Measurements from ENCODE around the gene PHF21A.

The PHF21A gene

GRCh38 chr11:46051102-46051501, 70.2 kb downstream of the PHF21A start:
- no peak overlapping the region for H3K4me3 ChIP-seq (ENCODE audit: low read depth, low read length)
- TF ChIP-seq, protein P1, sequence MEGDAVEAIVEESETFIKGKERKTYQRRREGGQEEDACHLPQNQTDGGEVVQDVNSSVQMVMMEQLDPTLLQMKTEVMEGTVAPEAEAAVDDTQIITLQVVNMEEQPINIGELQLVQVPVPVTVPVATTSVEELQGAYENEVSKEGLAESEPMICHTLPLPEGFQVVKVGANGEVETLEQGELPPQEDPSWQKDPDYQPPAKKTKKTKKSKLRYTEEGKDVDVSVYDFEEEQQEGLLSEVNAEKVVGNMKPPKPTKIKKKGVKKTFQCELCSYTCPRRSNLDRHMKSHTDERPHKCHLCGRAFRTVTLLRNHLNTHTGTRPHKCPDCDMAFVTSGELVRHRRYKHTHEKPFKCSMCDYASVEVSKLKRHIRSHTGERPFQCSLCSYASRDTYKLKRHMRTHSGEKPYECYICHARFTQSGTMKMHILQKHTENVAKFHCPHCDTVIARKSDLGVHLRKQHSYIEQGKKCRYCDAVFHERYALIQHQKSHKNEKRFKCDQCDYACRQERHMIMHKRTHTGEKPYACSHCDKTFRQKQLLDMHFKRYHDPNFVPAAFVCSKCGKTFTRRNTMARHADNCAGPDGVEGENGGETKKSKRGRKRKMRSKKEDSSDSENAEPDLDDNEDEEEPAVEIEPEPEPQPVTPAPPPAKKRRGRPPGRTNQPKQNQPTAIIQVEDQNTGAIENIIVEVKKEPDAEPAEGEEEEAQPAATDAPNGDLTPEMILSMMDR (conservative IDR thresholded peaks at IDR 0.05; ENCODE audit: low read depth, low read length) = no peak
- no peak for DNase-seq (ENCODE audit: low read depth)

DNA sequence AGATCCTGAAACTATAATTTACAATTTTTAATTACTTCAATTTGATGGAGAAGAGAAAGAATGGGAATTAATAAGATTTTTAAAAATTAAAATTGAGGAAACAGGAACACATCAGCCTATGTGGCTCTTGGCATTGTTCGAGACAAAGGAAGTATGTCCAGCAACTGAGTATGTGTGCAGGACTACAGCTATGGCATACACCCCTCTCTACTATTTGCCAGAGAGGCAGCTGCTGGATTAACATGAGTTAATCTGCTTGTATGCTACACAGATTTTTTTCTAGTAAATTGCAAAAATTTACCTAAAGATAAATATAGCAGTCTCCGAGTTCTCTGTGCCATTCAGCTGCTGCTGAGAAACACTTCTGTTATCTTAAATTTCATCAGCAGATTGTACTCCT, 70.6 kb downstream of the PHF21A start:
- TF ChIP-seq, protein P1 (conservative IDR thresholded peaks at IDR 0.05; ENCODE audit: low read depth, low read length) = no peak
- no peak overlapping the region for H3K4me3 ChIP-seq (ENCODE audit: low read depth, low read length)
- no peak for DNase-seq (ENCODE audit: low read depth)

GRCh38 chr11:46050003-46050461, 71.2 kb downstream of the PHF21A start:
- peak; percentile 93 for DNase-seq (ENCODE audit: low read depth)
- no peak overlapping the region for H3K4me3 ChIP-seq (ENCODE audit: low read depth, low read length)
- TF ChIP-seq, protein P1 (conservative IDR thresholded peaks at IDR 0.05; ENCODE audit: low read depth, low read length) = no peak

- no peak overlapping the region for H3K4me3 ChIP-seq (ENCODE audit: low read depth, low read length)
- DNase-seq (ENCODE audit: low read depth) = no peak
- TF ChIP-seq, protein P1 (conservative IDR thresholded peaks at IDR 0.05; ENCODE audit: low read depth, low read length) = no peak
Measured at GRCh38 chr11:46049325-46049897, 71.8 kb downstream of the PHF21A start.

DNA sequence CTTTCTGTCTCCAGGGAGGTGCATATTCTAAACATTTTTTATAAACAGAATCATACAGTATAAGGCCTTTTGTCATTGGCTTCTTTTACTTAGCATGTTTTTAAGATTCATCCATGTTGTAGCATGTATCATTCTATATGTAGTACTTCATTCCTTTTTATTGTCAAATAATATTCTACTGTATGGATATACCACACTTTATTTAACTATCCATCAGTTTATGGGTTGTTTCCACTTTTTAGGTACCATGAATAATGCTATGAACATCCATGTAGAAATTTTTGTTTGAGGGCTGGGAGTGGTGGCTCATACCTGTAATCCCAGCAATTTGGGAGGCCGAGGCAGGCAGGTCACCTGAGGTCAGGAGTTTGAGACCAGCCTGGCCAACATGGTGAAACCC, 73.1 kb downstream of the PHF21A start:
- TF ChIP-seq, protein P1 (conservative IDR thresholded peaks at IDR 0.05; ENCODE audit: low read depth, low read length) = no peak
- DNase-seq (ENCODE audit: low read depth) = no peak
- H3K4me3 ChIP-seq (ENCODE audit: low read depth, low read length) = no peak overlapping the region

DNA sequence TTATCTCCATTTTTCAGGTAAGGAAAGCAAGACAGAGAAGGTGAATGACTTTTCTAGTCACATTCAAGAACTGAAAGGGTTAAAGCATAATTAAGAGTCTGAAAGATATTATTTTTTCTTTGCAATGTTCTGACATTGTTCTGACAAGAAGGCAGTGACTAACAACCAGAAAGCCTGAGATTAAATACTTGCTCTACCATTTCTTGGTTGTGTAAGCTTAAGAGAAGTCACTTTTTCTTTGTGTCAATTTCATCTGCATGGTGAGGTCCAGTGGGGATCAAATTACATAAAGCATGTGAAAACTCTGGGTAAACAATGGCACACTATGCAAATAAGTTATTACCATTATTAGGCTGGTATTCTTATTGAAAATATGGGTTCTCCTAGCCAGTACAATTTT, 73.7 kb downstream of the PHF21A start:
- DNase-seq (ENCODE audit: low read depth) = peak; percentile 44
- TF ChIP-seq, protein P1 (conservative IDR thresholded peaks at IDR 0.05; ENCODE audit: low read depth, low read length) = no peak
- H3K4me3 ChIP-seq (ENCODE audit: low read depth, low read length) = no peak overlapping the region

GRCh38 chr11:46045811-46046210, 75.4 kb downstream of the PHF21A start:
- TF ChIP-seq, protein P1 (conservative IDR thresholded peaks at IDR 0.05; ENCODE audit: low read depth, low read length) = no peak
- no peak for DNase-seq (ENCODE audit: low read depth)
- H3K4me3 ChIP-seq (ENCODE audit: low read depth, low read length) = no peak overlapping the region

Measured in choroid plexus epithelial cell (primary cell).